Endothelial cell of umbilical vein (primary cell): ENCODE measurements around the gene UBE2QL1. TPM values are rescaled to one million over a fixed set of nuclear protein-coding genes. Genes with fewer than 3 reads are reported as not detected.

Experiments
- BruUV-seq: library from RNA; stranded (reverse); fragments of 400-500 nt; replicated peaks from 2 replicates; lab custom pipeline; 2021; lab: Mats Ljungman, UMichigan
- CTCF ChIA-PET: fragments of 300-600, 350-600 bp; sonication (Branson Sonifier 250); formaldehyde crosslinking; loops from one replicate; lab custom pipeline; 2021; ENCODE audit warnings: antibody characterized with exemption, inconsistent platforms; lab: Charles Lee
- POLR2A ChIA-PET: fragments of 300-600, 350-600 bp; sonication (Branson Sonifier 250); formaldehyde crosslinking; loops from one replicate; lab custom pipeline; 2021; ENCODE audit warnings: antibody characterized with exemption, inconsistent platforms; lab: Charles Lee
- DNase-seq: peaks from one replicate; pipeline ENCODE4 v3.0.0-alpha.2; 2011; ENCODE audit warnings: low read depth, low spot score
- FAIRE-seq: peaks from 2 replicates; lab custom pipeline; 2011; peaks lifted over from hg19 to GRCh38; lab: Jason Lieb, UNC
- H2AFZ ChIP-seq: 2 replicates; pipeline ENCODE4 v1.6.0; 2012; ENCODE audit warnings: low read depth, low read length, control low read depth, inconsistent platforms
- H3K27ac ChIP-seq: 2 replicates; pipeline ENCODE4 v1.5.1; 2011; ENCODE audit warnings: low read depth, mild to moderate bottlenecking, control low read depth, low read length, moderate library complexity; ENCODE audit not compliant: insufficient read depth
- H3K27me3 ChIP-seq, 2 experiments: 2 replicates each; pipeline versions ENCODE4 v1.6.0 to v1.6.1; 2011; ENCODE audit warnings: low read length in 2 of 2, mixed read lengths in 1 of 2; ENCODE audit not compliant: control insufficient read depth in 2 of 2, insufficient read depth in 2 of 2
- H3K36me3 ChIP-seq, 2 experiments: 2 replicates in 1 of 2; 3 replicates in 1 of 2; pipeline ENCODE4 v1.5.1; 2011; ENCODE audit warnings: low read length in 2 of 2, mild to moderate bottlenecking in 1 of 2, moderate library complexity in 1 of 2; ENCODE audit not compliant: control insufficient read depth in 2 of 2, insufficient read depth in 2 of 2; ENCODE audit errors: extremely low read depth in 1 of 2
- H3K4me1 ChIP-seq: 3 replicates; pipeline ENCODE4 v1.5.1; 2011; ENCODE audit warnings: mild to moderate bottlenecking, low read length; ENCODE audit not compliant: control insufficient read depth, insufficient read depth; ENCODE audit errors: extremely low read depth
- H3K4me2 ChIP-seq: 2 replicates; pipeline ENCODE4 v1.6.1; 2011; ENCODE audit warnings: low read length, control low read depth, mixed read lengths; ENCODE audit not compliant: insufficient read depth
- H3K4me3 ChIP-seq, 3 experiments: fragments of 200-600 bp in 1 of 3; sonication (generic), shearing (Covaris generic) in 1 of 3; replicated peaks in 1 of 3; 2 replicates each; pipeline ENCODE4 v1.5.1; 2011 to 2016; ENCODE audit warnings: control low read depth in 3 of 3, low read length in 3 of 3, mild to moderate bottlenecking in 2 of 3, inconsistent platforms in 1 of 3, low read depth in 1 of 3, moderate library complexity in 1 of 3; ENCODE audit not compliant: insufficient read depth in 1 of 3
- H3K79me2 ChIP-seq: 2 replicates; pipeline ENCODE4 v1.6.0; 2012; ENCODE audit warnings: low read length, inconsistent platforms; ENCODE audit not compliant: control insufficient read depth, insufficient read depth
- H3K9ac ChIP-seq: replicated peaks from 2 replicates; pipeline ENCODE3; 2011; ENCODE audit warnings: low read length, control low read depth; ENCODE audit not compliant: insufficient read depth; ENCODE audit errors: extremely low read depth
- H3K9me1 ChIP-seq: replicated peaks from 3 replicates; pipeline ENCODE4 v1.6.0; 2011; ENCODE audit warnings: mild to moderate bottlenecking, low read length; ENCODE audit not compliant: control insufficient read depth, insufficient read depth; ENCODE audit errors: extremely low read depth
- H3K9me3 ChIP-seq: replicated peaks from 2 replicates; pipeline ENCODE4 v1.5.1; 2012; ENCODE audit warnings: low read length, inconsistent platforms; ENCODE audit not compliant: control insufficient read depth, insufficient read depth
- H4K20me1 ChIP-seq: replicated peaks from 2 replicates; pipeline ENCODE3; 2011; ENCODE audit warnings: mild to moderate bottlenecking, low read length; ENCODE audit not compliant: control insufficient read depth, insufficient read depth; ENCODE audit errors: extremely low read depth
- EZH2 ChIP-seq: IDR thresholded peaks from 2 replicates; pipeline ENCODE4 v1.6.1; 2012; ENCODE audit warnings: borderline replicate concordance, low read depth, mild to moderate bottlenecking, moderate library complexity, low read length, inconsistent platforms; ENCODE audit not compliant: severe bottlenecking
- FOS ChIP-seq: IDR thresholded peaks from 2 replicates; pipeline ENCODE4 v1.6.1; 2011; ENCODE audit warnings: mild to moderate bottlenecking, low read length, moderate library complexity, borderline replicate concordance; ENCODE audit not compliant: insufficient read depth
- GATA2 ChIP-seq: IDR thresholded peaks from 2 replicates; pipeline ENCODE4 v1.7.0; 2011; ENCODE audit warnings: low read depth, mild to moderate bottlenecking, moderate library complexity, mixed read lengths, low read length; ENCODE audit not compliant: insufficient read length, insufficient read depth
- JUN ChIP-seq: IDR thresholded peaks from 2 replicates; pipeline ENCODE4 v1.6.1; 2011; ENCODE audit warnings: borderline replicate concordance, low read depth; ENCODE audit not compliant: insufficient read length, insufficient read depth
- MYC ChIP-seq: IDR thresholded peaks from one replicate; pipeline ENCODE4 v1.6.1; 2011; ENCODE audit warnings: mild to moderate bottlenecking, low read depth, low read length
- POLR2A ChIP-seq: IDR thresholded peaks from 2 replicates; pipeline ENCODE4 v1.6.1; 2012; ENCODE audit warnings: low read depth, mild to moderate bottlenecking, control low read depth, low read length
- POLR2AphosphoS5 ChIP-seq: IDR thresholded peaks from 2 replicates; pipeline ENCODE4 v1.6.1; 2012; ENCODE audit warnings: low read depth, mild to moderate bottlenecking, control low read depth, low read length, moderate library complexity; ENCODE audit not compliant: insufficient read depth
- dilution Hi-C: fragments of 300-500 bp; cut with MboI; formaldehyde crosslinking; loops from one replicate; pipeline ENCODE4 v1.15.0; 2019; ENCODE audit warnings: low sequenced_read_pairs; ENCODE audit not compliant: extremely low pct_ligation_motif_present
- intact Hi-C: fragments of 100-400 bp; cut with micrococcal nuclease; formaldehyde crosslinking; loops from one replicate; pipeline ENCODE4 v1.10.0; 2022
- polyA plus RNA-seq, 4 experiments: library from polyadenylated mRNA; depleted of rRNA in 3 of 4; stranded (reverse) in 3 of 4; unstranded in 1 of 4; fragments of >200 nt; gene quantifications; 2 replicates each; pipeline versions ENCODE4 v1.2.1 to v1.2.3, GENCODE V29; 2011 to 2012; ENCODE audit warnings: missing spikeins in 1 of 4
- total RNA-seq: library from RNA; stranded (reverse); gene quantifications from 2 replicates; pipeline ENCODE4 v1.2.3, GENCODE V29; 2021
- TF ChIP-seq, protein P1 (sequence below): IDR thresholded peaks from 2 replicates; pipeline ENCODE4 v1.6.1; 2011; ENCODE audit not compliant: insufficient read depth, insufficient read length
- TF ChIP-seq, protein P2 (sequence below), 2 donors: IDR thresholded peaks; 1 replicate in 1 of 2; 2 replicates in 1 of 2; pipeline ENCODE4 v1.5.1; 2011; ENCODE audit warnings: low read length in 2 of 2, mild to moderate bottlenecking in 2 of 2, moderate library complexity in 2 of 2, control low read depth in 1 of 2, inconsistent platforms in 1 of 2, low read depth in 1 of 2; ENCODE audit not compliant: insufficient read depth in 1 of 2; ENCODE audit errors: extremely low read depth in 1 of 2

UBE2QL1 gene
- total and polyA plus RNA-seq, 2 donors (not counting 3 experiments of a cell fraction or from before 2014, with no cell fraction given), result 0.04 to 0.15 TPM

DNA sequence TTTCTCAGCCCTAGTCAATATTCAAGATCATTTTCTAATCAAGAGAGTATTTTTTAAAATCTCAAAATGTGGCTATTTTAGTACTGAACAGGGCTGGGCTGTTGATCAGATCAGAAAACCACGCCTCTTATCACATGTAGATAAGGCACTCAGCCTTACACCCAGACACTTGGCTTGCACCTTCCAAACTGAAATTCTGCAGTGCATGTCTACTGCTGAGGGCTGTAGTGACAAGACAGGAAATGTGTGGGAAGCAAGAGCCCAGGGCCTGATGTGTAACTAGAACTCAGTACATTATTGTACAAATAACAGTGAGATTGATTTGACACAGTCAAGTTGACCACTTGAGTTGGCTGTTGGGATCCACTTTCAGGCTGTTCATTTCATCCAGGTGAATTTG is 48.6 kb downstream of the UBE2QL1 start:
- Histone ChIP-seq H3K9me3 (no peaks in the 10 kb centered on the region), H3K79me2 (no peaks in the 10 kb centered on the region), H3K4me3 (no peak overlapping the region), H3K36me3 (no peaks in the 10 kb centered on the region), H3K27me3 (peaks cover 0 to 2% of the 10 kb centered on the region in 2 experiments), H3K9ac (no peak overlapping the region), H4K20me1 (no peaks in the 10 kb centered on the region), H3K27ac (no peak overlapping the region), H2AFZ (no peak overlapping the region), H3K4me2 (no peak overlapping the region), H3K4me1 (no peaks in the 10 kb centered on the region), H3K9me1 (no peaks in the 10 kb centered on the region)
- FAIRE-seq, result no peak
- POLR2A ChIA-PET, result no interaction called here
- intact Hi-C loops (no loop called here), dilution Hi-C loops (no loop called here)
- BruUV-seq, result no TSS peak
- CTCF ChIA-PET, result no interaction called here
- no peak for TF ChIP-seq POLR2AphosphoS5
- TF ChIP-seq, protein P1, sequence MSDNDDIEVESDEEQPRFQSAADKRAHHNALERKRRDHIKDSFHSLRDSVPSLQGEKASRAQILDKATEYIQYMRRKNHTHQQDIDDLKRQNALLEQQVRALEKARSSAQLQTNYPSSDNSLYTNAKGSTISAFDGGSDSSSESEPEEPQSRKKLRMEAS, result no peak
- no peak for TF ChIP-seq FOS
- no peak for TF ChIP-seq EZH2
- TF ChIP-seq GATA2, result no peak
- no peak for TF ChIP-seq POLR2A
- no peak for TF ChIP-seq JUN
- TF ChIP-seq, protein P2, sequence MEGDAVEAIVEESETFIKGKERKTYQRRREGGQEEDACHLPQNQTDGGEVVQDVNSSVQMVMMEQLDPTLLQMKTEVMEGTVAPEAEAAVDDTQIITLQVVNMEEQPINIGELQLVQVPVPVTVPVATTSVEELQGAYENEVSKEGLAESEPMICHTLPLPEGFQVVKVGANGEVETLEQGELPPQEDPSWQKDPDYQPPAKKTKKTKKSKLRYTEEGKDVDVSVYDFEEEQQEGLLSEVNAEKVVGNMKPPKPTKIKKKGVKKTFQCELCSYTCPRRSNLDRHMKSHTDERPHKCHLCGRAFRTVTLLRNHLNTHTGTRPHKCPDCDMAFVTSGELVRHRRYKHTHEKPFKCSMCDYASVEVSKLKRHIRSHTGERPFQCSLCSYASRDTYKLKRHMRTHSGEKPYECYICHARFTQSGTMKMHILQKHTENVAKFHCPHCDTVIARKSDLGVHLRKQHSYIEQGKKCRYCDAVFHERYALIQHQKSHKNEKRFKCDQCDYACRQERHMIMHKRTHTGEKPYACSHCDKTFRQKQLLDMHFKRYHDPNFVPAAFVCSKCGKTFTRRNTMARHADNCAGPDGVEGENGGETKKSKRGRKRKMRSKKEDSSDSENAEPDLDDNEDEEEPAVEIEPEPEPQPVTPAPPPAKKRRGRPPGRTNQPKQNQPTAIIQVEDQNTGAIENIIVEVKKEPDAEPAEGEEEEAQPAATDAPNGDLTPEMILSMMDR (IDR thresholded peaks at IDR 0.05; ENCODE audit: extremely low read depth in 1 of 2, insufficient read depth in 1 of 2, low read depth in 1 of 2, low read length in 2 of 2), result no peak
- no peak for TF ChIP-seq MYC
- DNase-seq, result no peak
